Activated CD4-positive, alpha-beta T cell treated with anti-CD3 and anti-CD28 coated beads, Interleukin-2, amount 10 ng/mL, durations not matched to agents 7 days and 5 days (primary cell): ENCODE data around the gene RECQL5. TPM values are rescaled to one million over a fixed set of nuclear protein-coding genes. Genes with fewer than 3 reads are reported as not detected.
"Not testable (repeated sequence)": the region's sequence is repeated elsewhere in the genome, so short reads cannot be mapped to it uniquely, and the experiment has no call there.

Source experiments
- CTCF ChIA-PET: fragments of 350-600 bp; sonication (Branson Sonifier 250); formaldehyde crosslinking; loops from one replicate; lab custom pipeline; 2021; ENCODE audit warnings: antibody characterized with exemption; lab: Charles Lee
- POLR2A ChIA-PET: fragments of 350-600 bp; sonication (Branson Sonifier 250); formaldehyde crosslinking; loops from one replicate; lab custom pipeline; 2021; ENCODE audit warnings: antibody characterized with exemption; lab: Charles Lee
- DNase-seq: peaks from one replicate; pipeline ENCODE4 v3.0.0-alpha.2; 2020
- H3K27ac Mint-ChIP-seq: one replicate; pipeline ENCODE4 v1.8.0; 2021; ENCODE audit warnings: mild to moderate bottlenecking, moderate library complexity, mixed read lengths
- H3K27me3 Mint-ChIP-seq: one replicate; pipeline ENCODE4 v1.8.0; 2021; ENCODE audit warnings: mixed read lengths
- H3K36me3 Mint-ChIP-seq: one replicate; pipeline ENCODE4 v1.8.0; 2021; ENCODE audit warnings: low read depth, mixed read lengths
- H3K4me1 Mint-ChIP-seq: one replicate; pipeline ENCODE4 v1.8.0; 2021; ENCODE audit warnings: mixed read lengths
- H3K4me3 Mint-ChIP-seq: one replicate; pipeline ENCODE4 v1.8.0; 2021; ENCODE audit warnings: mild to moderate bottlenecking, moderate library complexity, mixed read lengths
- H3K9me3 Mint-ChIP-seq: one replicate; pipeline ENCODE4 v1.8.0; 2021; ENCODE audit warnings: mixed read lengths
- total RNA-seq, 2 experiments: library from RNA; stranded (reverse); gene quantifications; one replicate each; pipeline ENCODE4 v1.2.3, GENCODE V29; 2021

Gene RECQL5
- total RNA-seq, 2 experiments from 2014 or later = 44.7 to 47.1 TPM

DNA sequence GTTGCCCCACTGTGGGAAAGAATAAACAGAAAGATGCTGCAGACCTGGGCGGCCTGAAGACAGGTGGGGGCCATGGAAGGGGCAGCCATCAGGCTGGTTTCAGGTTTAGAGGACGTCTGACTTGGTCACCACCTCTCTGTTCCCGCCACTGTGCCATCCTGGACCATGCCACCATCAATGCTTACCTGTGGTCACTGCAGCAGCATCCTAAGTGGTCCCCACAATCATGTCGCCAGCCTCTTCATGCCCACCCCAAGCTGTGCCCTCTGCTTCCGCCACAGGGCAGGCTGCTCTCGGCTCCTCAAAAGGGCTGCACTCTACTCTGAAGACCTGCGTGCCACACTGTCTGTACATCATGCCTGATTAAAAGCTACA is 23.3 kb downstream of the RECQL5 start:
- Mint-ChIP-seq H3K27me3 (no peaks in the 10 kb centered on the region), H3K4me3 (no peak overlapping the region), H3K36me3 (peaks cover 4% of the 10 kb centered on the region), H3K4me1 (peaks cover 15% of the 10 kb centered on the region), H3K27ac (no peak overlapping the region), H3K9me3 (no peaks in the 10 kb centered on the region)
- CTCF ChIA-PET = interaction anchor here (1.3 to 5.6 kb wide), 5 partner anchors 10 to 106 kb away, joined by 3 to 48 read pairs (median 5); partner anchors contain the start of gene SMIM5
- POLR2A ChIA-PET = no interaction called here
- no peak for DNase-seq

DNA sequence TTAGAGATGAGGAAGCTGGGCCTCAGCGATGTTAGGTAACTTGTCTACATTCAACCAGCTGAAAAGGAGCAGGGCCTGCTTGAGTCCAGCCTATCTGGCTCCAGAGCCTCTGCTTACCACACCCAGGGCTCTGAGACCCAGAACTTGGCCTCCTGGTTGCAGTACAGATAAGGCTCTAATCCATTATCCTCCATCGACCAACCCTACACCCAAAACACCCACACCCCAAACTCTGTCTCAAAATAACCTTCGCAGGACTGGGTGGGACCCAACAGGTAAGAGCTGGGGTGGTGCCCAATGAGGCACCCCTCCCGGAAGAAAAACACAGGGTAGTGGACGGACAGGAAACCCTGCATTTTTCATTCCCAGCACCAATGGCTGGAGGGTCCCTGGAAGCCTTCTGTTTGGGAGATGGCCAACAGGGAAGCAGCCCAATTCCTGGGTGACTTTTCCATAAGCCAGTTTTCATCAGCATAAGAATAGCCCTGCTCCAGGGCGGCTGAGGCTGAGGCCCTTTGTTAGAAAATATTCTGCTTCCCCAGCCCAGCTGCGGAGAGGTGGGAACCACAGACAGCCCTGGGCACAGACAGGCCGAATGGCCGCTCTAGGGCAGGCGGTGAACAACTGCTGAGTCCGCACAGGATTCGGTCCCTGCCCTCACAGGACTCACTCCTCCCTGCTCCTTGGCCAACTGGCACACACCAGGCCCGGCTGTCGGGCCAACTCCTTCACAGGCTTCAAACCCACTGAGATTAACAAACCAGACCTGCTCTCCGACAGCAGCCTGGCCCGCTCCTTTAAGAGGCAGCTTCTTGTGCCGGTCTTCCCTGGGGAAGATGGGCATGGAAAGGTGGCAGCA is 23.9 kb downstream of the RECQL5 start:
- H3K27ac Mint-ChIP-seq = no peak overlapping the region
- H3K9me3 Mint-ChIP-seq = no peaks in the 10 kb centered on the region
- ChIA-PET POLR2A (no interaction called here), CTCF (interaction anchor here (1.3 to 5.6 kb wide), 3 partner anchors 9 to 107 kb away, joined by 3 to 48 read pairs (median 5); partner anchors contain the start of gene SMIM5)
- peaks cover 2% of the 10 kb centered on the region for H3K36me3 Mint-ChIP-seq
- H3K4me1 Mint-ChIP-seq = peaks cover 15% of the 10 kb centered on the region
- no peaks in the 10 kb centered on the region for H3K27me3 Mint-ChIP-seq
- no peak for DNase-seq
- H3K4me3 Mint-ChIP-seq = no peak overlapping the region

DNA sequence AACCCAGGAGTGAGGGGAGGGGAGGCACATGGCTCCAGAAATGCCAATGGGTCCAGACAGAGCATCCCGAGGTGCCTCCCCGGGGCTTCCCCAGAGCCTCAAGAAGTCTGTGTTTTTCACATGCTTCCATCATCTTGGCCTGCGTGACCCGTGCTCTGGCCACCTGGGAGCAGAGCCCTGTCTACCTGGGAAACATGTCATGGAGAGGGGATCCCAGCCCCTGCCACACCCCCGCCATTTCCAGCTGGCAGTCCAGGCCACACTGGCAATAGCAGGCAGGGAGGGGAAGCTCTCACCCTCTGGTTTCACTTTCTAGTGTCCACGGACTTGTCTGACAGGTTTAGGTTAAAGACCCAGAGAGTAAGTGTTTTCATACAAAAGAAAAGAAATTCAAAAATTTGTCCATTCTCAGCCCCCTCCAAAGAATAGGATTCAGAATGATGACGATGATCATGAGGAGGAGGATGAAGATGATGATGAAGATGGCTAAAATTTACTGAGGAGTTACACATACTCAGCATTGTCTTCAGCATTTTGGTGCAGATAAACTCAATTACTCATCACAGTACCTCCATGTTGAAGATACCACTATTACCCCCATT is 24.7 kb downstream of the RECQL5 start:
- DNase-seq = no peak
- CTCF ChIA-PET = interaction anchor here (1.3 to 5.6 kb wide), 5 partner anchors 9 to 108 kb away, joined by 5 to 48 read pairs (median 6); partner anchors contain the start of gene SMIM5
- no peaks in the 10 kb centered on the region for H3K27me3 Mint-ChIP-seq
- no peaks in the 10 kb centered on the region for H3K9me3 Mint-ChIP-seq
- H3K27ac Mint-ChIP-seq = no peak overlapping the region
- POLR2A ChIA-PET = no interaction called here
- H3K36me3 Mint-ChIP-seq = no peaks in the 10 kb centered on the region
- peaks cover 15% of the 10 kb centered on the region for H3K4me1 Mint-ChIP-seq
- H3K4me3 Mint-ChIP-seq = no peak overlapping the region

DNA sequence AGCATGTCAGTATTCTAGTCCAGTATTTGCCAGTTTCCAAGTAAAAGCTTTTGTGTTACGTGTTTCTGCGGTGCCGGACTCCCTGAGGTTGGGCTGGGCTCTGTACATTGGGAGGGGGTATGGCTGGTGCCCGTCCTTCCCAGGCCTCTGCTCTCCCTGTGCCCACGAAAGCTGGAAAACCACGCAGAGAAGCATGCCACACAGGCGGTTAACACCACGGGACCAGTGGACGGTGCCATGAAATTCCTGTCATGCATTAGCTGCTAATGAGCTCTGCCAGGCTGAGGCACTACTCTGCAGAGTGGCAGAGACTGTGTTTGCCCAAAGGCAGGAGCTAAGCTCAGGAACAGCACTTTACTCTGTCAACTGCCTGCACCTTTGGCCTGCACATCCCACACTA is 25.6 kb downstream of the RECQL5 start:
- Mint-ChIP-seq H3K4me3 (no peak overlapping the region), H3K9me3 (no peaks in the 10 kb centered on the region), H3K36me3 (no peaks in the 10 kb centered on the region), H3K4me1 (peaks cover 11% of the 10 kb centered on the region), H3K27ac (no peak overlapping the region), H3K27me3 (no peaks in the 10 kb centered on the region)
- DNase-seq = no peak
- CTCF ChIA-PET = interaction anchor here (1.2 to 5.6 kb wide), 8 partner anchors 8 to 216 kb away, joined by 3 to 48 read pairs (median 6); partner anchors contain the start of gene SMIM5
- POLR2A ChIA-PET = no interaction called here

DNA sequence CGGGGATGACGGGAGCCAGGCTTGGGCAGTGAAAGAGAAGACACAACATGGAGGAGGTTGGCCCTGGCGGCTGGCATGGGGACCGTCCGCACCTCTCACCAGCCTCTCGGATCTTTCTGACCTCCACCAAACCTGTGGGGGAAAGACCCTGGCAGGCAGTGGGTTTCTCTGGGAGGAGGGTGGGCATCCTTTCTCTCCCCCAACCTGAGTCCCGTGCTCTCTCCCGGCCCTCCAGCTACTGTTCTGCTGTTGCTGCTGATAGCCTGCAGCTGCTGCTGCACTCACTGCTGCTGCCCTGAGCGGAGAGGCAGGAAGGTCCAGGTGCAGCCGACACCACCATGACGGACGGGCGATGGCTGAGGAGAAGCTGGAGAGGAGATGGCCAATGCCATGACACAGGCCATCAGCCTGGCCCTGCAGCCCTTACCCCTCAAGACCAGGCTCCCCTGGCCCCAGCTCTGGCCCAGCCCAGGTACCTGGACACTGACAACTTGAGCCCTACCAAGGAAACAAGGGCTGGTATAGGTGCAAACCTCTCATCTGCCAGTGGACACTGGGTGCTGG is 26.3 kb downstream of the RECQL5 start:
- H3K27me3 Mint-ChIP-seq = no peaks in the 10 kb centered on the region
- no peak overlapping the region for H3K4me3 Mint-ChIP-seq
- ChIA-PET POLR2A (no interaction called here), CTCF (interaction anchor here (1.2 to 1.9 kb wide), 5 partner anchors 11 to 215 kb away, joined by 3 to 6 read pairs (median 4); no protein-coding TSS in a partner anchor)
- no peak overlapping the region for H3K27ac Mint-ChIP-seq
- peaks cover 4% of the 10 kb centered on the region for H3K4me1 Mint-ChIP-seq
- DNase-seq = no peak
- no peaks in the 10 kb centered on the region for H3K36me3 Mint-ChIP-seq
- no peaks in the 10 kb centered on the region for H3K9me3 Mint-ChIP-seq

DNA sequence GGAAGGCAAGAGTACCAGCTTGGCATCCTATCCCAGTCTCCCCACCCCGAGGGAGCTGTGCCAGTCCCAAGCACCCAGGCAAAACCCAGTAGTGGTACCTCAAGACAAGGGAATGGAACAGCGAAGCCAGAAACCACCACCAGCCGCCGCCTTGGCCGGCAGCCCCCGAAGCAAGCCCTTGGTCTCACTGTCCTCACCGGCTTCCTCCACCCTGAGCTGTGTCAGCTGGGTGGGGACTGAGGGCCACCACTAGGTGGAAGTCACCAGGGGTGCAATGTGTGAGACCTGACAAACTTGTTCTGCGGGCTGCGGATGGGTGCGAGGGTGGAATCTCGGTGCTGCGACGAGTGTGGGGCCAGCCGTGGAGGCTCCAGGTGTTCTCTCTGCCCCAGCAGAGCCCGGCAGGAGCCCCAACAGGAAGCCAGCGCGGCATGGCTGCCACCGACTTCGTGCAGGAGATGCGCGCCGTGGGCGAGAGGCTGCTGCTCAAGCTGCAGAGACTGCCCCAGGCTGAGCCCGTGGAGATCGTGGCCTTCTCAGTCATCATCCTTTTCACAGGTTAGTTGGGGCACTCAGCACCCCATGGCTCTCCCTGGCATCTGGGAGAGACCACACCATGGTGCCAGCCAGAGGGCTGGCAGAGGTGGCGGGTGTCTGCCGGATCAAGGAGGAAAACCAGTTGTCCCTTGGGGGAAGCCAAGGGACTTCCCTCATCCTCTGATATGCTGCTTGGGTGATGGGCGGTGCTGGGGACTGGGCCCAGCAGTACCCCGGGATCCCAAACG is 27.0 kb downstream of the RECQL5 start:
- no peaks in the 10 kb centered on the region for H3K9me3 Mint-ChIP-seq
- POLR2A ChIA-PET = no interaction called here
- CTCF ChIA-PET = interaction anchor here (1.9 kb wide), 1 partner anchor 12 kb away, joined by 6 read pairs; no protein-coding TSS in a partner anchor
- no peak overlapping the region for H3K4me3 Mint-ChIP-seq
- no peaks in the 10 kb centered on the region for H3K36me3 Mint-ChIP-seq
- no peak for DNase-seq
- no peaks in the 10 kb centered on the region for H3K27me3 Mint-ChIP-seq
- no peak overlapping the region for H3K27ac Mint-ChIP-seq
- no peaks in the 10 kb centered on the region for H3K4me1 Mint-ChIP-seq

DNA sequence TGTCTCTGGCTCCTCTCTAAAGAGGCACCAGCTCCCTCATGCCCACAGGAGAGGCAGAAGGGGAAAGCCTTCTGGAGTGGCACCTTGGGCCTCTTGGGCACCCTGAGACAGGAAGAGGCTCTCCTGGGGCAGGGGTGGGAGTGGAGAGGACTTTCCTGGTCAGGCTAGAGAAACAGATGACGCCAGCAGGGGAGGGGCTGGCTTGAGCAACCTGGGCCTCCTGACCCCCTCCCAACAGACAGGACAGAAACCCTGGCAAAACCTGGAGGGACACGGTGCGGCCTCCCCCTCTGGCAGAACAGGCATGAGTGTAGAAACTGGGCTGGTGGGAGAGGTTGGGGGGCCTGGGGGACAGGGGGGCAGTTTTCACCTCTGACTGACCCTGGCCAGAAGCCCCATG is 27.6 kb downstream of the RECQL5 start:
- no peaks in the 10 kb centered on the region for H3K4me1 Mint-ChIP-seq
- DNase-seq = no peak
- CTCF ChIA-PET = interaction anchor here (0.8 to 1.9 kb wide), 2 partner anchors 13 to 114 kb away, joined by 3 to 7 read pairs; no protein-coding TSS in a partner anchor
- no peaks in the 10 kb centered on the region for H3K36me3 Mint-ChIP-seq
- no peak overlapping the region for H3K4me3 Mint-ChIP-seq
- H3K27ac Mint-ChIP-seq = no peak overlapping the region
- no peaks in the 10 kb centered on the region for H3K9me3 Mint-ChIP-seq
- POLR2A ChIA-PET = no interaction called here
- no peaks in the 10 kb centered on the region for H3K27me3 Mint-ChIP-seq

DNA sequence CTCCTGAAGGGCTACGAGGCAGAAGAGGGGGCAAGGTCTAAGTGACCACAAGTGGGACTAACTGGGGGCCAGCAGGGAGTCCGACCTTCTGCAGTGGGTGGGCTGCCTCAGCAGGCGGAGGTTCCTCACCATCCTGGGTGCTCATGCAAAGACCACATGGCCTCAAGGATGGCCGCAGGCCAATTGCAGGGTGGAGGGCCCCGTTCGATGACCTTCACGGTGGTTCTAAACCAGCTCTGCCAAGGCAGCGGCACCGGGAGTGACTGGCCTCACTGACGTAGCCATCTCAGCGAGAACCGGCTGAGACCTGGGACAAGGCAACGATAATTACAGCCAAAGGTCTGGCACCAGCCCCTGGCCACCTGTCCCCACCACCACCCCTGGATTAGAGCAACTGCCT is 28.1 kb downstream of the RECQL5 start:
- Mint-ChIP-seq H3K4me1 (peaks cover 1% of the 10 kb centered on the region), H3K36me3 (no peaks in the 10 kb centered on the region), H3K27ac (no peak overlapping the region), H3K9me3 (no peaks in the 10 kb centered on the region), H3K4me3 (no peak overlapping the region), H3K27me3 (no peaks in the 10 kb centered on the region)
- POLR2A ChIA-PET = no interaction called here
- no peak for DNase-seq
- CTCF ChIA-PET = interaction anchor here (0.8 to 3.3 kb wide), 4 partner anchors 14 to 114 kb away, joined by 3 to 13 read pairs (median 8); no protein-coding TSS in a partner anchor

DNA sequence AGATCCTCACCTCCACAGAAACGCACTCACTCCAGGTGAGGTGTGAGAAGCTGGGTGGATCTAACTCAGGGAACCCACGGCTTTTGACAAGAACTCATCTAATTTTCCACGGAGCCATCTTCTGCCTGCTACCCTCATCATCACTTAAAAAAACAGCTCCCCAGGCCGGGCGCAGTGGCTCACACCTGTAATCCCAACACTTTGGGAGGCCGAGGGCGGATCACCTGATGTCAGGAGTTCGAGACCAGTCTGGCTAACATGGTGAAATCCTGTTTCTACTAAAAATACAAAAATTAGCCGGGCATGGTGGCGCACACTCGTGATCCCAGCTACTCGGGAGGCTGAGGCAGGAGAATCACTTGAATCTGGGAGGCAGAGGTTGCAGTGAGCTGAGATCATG is 28.9 kb downstream of the RECQL5 start:
- H3K4me1 Mint-ChIP-seq, POLR2A ChIA-PET, H3K27ac Mint-ChIP-seq, H3K27me3 Mint-ChIP-seq, H3K36me3 Mint-ChIP-seq, H3K9me3 Mint-ChIP-seq, DNase-seq, H3K4me3 Mint-ChIP-seq: not testable (repeated sequence)
- CTCF ChIA-PET = interaction anchor here (1.9 to 3.3 kb wide), 3 partner anchors 110 to 115 kb away, joined by 7 to 13 read pairs (median 9); no protein-coding TSS in a partner anchor

DNA sequence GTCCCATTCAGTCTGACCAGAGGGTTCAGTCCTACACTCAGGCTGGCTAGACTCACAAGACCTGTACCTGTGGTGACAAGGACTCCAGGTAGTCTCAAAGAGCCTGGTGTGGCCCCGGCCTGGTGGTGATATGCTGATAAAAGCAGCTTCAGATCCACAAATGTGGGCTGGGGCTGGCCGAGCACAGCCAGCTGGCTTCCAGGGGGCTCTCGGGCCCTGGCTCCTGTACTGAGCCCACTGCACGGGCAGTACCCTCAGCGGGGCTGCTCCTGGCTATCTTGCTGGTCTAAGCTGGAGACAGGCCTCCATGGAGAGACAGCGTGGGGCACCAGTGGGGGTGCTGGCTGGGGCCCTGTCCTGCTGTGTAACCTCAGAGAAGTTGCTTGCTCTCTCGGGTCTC is 29.4 kb downstream of the RECQL5 start:
- Mint-ChIP-seq H3K27me3 (no peaks in the 10 kb centered on the region), H3K36me3 (no peaks in the 10 kb centered on the region), H3K9me3 (no peaks in the 10 kb centered on the region), H3K27ac (no peak overlapping the region), H3K4me3 (no peak overlapping the region), H3K4me1 (peaks cover 3% of the 10 kb centered on the region)
- ChIA-PET CTCF (interaction anchor here (1.1 to 3.3 kb wide), 4 partner anchors 36 to 116 kb away, joined by 3 to 13 read pairs (median 8); no protein-coding TSS in a partner anchor), POLR2A (no interaction called here)
- DNase-seq = no peak

DNA sequence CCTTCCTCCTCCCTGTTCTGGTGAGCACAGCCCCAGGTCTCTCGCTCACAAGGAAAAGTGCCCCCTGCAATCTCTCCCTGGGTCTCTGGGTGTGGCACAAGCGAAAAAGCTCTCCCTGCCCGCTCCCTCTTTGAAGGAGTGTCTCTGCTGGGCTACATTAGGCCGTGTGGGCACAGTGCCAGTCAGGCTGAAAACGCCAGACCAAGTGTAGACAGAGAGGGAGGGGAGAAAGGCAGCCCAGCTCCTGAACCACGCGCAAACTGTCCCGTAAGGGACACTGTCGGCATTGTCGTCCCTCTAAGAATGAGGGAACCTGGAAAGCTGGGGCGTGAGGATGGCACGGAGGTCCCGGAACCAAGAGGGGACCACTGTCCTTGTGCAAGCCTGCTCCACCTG is 29.8 kb downstream of the RECQL5 start:
- Mint-ChIP-seq H3K4me3 (no peak overlapping the region), H3K4me1 (peaks cover 3% of the 10 kb centered on the region), H3K27me3 (no peaks in the 10 kb centered on the region), H3K36me3 (no peaks in the 10 kb centered on the region), H3K27ac (no peak overlapping the region), H3K9me3 (no peaks in the 10 kb centered on the region)
- ChIA-PET CTCF (interaction anchor here (1.1 to 3.3 kb wide), 5 partner anchors 12 to 116 kb away, joined by 3 to 13 read pairs (median 7); no protein-coding TSS in a partner anchor), POLR2A (no interaction called here)
- no peak for DNase-seq
